Transverse colon (tissue), 4 donors: ENCODE results near the gene EPHA2.

ENCODE experiments used
- EP300 ChIP-seq: sonication (generic); formaldehyde crosslinking; IDR thresholded peaks from one replicate; pipeline ENCODE4 v1.6.1; 2017; ENCODE audit warnings: antibody characterized with exemption, low read depth
- POLR2A ChIP-seq: fragments of 450-650 bp; IDR thresholded peaks from one replicate; pipeline ENCODE4 v1.6.1; 2016; ENCODE audit warnings: antibody characterized with exemption, mild to moderate bottlenecking, moderate library complexity
- POLR2AphosphoS5 ChIP-seq, 3 donors: sonication (generic); formaldehyde crosslinking; IDR thresholded peaks; one replicate each; pipeline ENCODE4 v1.6.1; 2016; ENCODE audit warnings: antibody characterized with exemption in 3 of 3
- TF ChIP-seq, protein P1 (sequence below), 5 experiments: fragments of 200-600 bp in 3 of 5; fragments of 450-650 bp in 2 of 5; sonication (generic) in 3 of 5; IDR thresholded peaks; 1 replicate in 2 of 5; 2 replicates in 3 of 5; pipeline ENCODE4 v1.5.1; 2016 to 2017; ENCODE audit warnings: antibody characterized with exemption in 5 of 5, inconsistent platforms in 3 of 5, mild to moderate bottlenecking in 2 of 5, moderate library complexity in 1 of 5

DNA sequence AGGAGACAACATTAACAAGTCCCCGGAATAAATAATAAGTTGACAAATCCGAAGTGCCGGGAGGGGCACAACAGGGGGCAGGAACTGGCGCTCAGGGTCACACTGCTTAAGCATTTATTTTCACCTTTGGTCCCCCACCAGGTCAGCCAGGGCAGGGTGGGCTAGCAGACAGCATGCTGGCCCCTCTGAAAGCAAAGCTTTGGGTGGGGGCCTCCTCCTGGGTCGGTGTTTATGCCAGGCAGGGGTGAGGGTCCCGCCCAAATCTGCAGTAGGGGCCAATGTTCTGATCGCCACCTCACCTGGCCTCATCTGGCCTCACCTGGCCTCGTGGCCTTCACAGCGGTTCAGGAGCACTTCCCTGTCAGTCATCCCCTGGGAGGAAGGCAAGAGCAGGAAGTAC lies 74.2 kb downstream of the EPHA2 start:
- TF ChIP-seq, protein P1, sequence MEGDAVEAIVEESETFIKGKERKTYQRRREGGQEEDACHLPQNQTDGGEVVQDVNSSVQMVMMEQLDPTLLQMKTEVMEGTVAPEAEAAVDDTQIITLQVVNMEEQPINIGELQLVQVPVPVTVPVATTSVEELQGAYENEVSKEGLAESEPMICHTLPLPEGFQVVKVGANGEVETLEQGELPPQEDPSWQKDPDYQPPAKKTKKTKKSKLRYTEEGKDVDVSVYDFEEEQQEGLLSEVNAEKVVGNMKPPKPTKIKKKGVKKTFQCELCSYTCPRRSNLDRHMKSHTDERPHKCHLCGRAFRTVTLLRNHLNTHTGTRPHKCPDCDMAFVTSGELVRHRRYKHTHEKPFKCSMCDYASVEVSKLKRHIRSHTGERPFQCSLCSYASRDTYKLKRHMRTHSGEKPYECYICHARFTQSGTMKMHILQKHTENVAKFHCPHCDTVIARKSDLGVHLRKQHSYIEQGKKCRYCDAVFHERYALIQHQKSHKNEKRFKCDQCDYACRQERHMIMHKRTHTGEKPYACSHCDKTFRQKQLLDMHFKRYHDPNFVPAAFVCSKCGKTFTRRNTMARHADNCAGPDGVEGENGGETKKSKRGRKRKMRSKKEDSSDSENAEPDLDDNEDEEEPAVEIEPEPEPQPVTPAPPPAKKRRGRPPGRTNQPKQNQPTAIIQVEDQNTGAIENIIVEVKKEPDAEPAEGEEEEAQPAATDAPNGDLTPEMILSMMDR (IDR thresholded peaks at IDR 0.05), result no peak
- TF ChIP-seq POLR2AphosphoS5 (IDR thresholded peaks at IDR 0.05) (no peak), POLR2A (no peak), EP300 (no peak)
